ENCODE data around the gene DACH2.

- TF ChIP-seq CTCF (conservative IDR thresholded peaks at IDR 0.05; ENCODE audit: low read length) (no peak), EZH2phosphoT487 (IDR thresholded peaks at IDR 0.05; ENCODE audit: borderline replicate concordance) (no peak)
Observed at GRCh38 chrX:86102341-86102740, 45.9 kb upstream of the DACH2 start.

Data from Loucy (cell line).